Measurements from ENCODE around the gene TRERF1. TPM values are rescaled to one million over a fixed set of nuclear protein-coding genes. Genes with fewer than 3 reads are reported as not detected.

The TRERF1 gene
- total RNA-seq, 2 donors from 2014 or later = 3.5 to 3.8 TPM

- Histone ChIP-seq H3K4me3 (no peak overlapping the region), H3K9ac (ENCODE audit: low read depth in 2 of 2, low read length in 2 of 2) (no peak overlapping the region), H3K4me1 (no peaks in the 10 kb centered on the region), H3K36me3 (no peaks in the 10 kb centered on the region), H3K27me3 (no peaks in the 10 kb centered on the region), H3K27ac (no peak overlapping the region), H3K9me3 (no peaks in the 10 kb centered on the region)
- TF ChIP-seq, protein P1, sequence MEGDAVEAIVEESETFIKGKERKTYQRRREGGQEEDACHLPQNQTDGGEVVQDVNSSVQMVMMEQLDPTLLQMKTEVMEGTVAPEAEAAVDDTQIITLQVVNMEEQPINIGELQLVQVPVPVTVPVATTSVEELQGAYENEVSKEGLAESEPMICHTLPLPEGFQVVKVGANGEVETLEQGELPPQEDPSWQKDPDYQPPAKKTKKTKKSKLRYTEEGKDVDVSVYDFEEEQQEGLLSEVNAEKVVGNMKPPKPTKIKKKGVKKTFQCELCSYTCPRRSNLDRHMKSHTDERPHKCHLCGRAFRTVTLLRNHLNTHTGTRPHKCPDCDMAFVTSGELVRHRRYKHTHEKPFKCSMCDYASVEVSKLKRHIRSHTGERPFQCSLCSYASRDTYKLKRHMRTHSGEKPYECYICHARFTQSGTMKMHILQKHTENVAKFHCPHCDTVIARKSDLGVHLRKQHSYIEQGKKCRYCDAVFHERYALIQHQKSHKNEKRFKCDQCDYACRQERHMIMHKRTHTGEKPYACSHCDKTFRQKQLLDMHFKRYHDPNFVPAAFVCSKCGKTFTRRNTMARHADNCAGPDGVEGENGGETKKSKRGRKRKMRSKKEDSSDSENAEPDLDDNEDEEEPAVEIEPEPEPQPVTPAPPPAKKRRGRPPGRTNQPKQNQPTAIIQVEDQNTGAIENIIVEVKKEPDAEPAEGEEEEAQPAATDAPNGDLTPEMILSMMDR (IDR thresholded peaks at IDR 0.05) = no peak
- DNase-seq = no peak
- intact Hi-C loops (cut with DNase I) = no loop called here
These were observed 202.4 kb downstream of the TRERF1 start for GRCh38 chr6:42249279-42249678.

DNA sequence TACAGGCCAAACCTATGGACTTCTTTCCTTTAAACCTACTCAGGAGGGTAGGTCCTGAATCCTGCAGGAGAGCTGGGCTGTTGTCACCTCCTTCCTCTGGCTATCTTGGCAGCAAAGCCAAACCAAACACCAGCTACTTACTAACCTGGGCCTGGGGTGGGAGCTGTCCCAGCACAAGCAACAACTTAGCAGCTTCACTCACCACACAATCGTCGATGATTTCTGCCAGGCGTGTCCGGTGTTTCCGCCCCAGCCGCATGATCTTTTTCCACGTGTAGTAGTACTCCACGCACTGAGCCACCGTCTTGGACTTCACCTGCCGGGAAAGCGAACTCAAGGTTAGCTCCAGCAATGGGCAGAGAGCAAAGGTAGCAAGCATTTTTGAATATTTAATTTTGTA is 208.7 kb downstream of the TRERF1 start:
- Histone ChIP-seq H3K9ac (ENCODE audit: low read depth in 2 of 2, low read length in 2 of 2) (no peak overlapping the region), H3K27me3 (no peaks in the 10 kb centered on the region), H3K4me3 (no peak overlapping the region), H3K27ac (no peak overlapping the region), H3K9me3 (no peaks in the 10 kb centered on the region), H3K4me1 (no peaks in the 10 kb centered on the region), H3K36me3 (no peaks in the 10 kb centered on the region)
- TF ChIP-seq, protein P1 (IDR thresholded peaks at IDR 0.05) = no peak
- DNase-seq = no peak
- intact Hi-C loops (cut with DNase I) = no loop called here

DNA sequence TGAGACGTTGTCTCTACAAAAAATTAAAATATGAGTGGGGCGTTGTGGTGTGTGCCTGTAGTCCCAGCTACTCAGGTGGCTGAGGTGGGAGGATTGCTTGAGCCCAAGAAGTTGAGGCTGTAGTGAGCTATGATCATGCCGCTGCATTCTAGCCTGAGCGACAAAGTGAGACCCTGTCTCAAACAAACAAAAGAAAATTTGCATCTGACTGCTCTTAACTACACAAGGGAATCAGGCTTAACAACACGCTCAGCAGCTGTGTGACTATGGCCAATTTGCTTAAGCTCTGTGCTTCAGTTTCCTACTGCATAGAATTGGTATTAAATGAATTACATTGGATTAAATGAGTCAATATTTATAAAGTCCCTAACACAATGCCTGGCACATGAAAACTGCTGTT is 209.8 kb downstream of the TRERF1 start:
- H3K4me1 ChIP-seq = no peaks in the 10 kb centered on the region
- no peak overlapping the region for H3K9ac ChIP-seq (ENCODE audit: low read depth in 2 of 2, low read length in 2 of 2)
- no peak overlapping the region for H3K4me3 ChIP-seq
- TF ChIP-seq, protein P1 (IDR thresholded peaks at IDR 0.05) = no peak
- H3K27me3 ChIP-seq = no peaks in the 10 kb centered on the region
- DNase-seq = no peak
- H3K36me3 ChIP-seq = no peaks in the 10 kb centered on the region
- intact Hi-C loops (cut with DNase I) = no loop called here
- no peaks in the 10 kb centered on the region for H3K9me3 ChIP-seq
- H3K27ac ChIP-seq = no peak overlapping the region

- Histone ChIP-seq H3K27me3 (no peaks in the 10 kb centered on the region), H3K9me3 (no peaks in the 10 kb centered on the region), H3K36me3 (no peaks in the 10 kb centered on the region), H3K4me1 (no peaks in the 10 kb centered on the region), H3K27ac (no peak overlapping the region), H3K4me3 (no peak overlapping the region), H3K9ac (ENCODE audit: low read depth in 2 of 2, low read length in 2 of 2) (no peak overlapping the region)
- DNase-seq = no peak
- intact Hi-C loops (cut with DNase I) = no loop called here
- TF ChIP-seq, protein P1 (IDR thresholded peaks at IDR 0.05) = no peak
These were observed 211.9 kb downstream of the TRERF1 start for GRCh38 chr6:42239736-42240375.

DNA sequence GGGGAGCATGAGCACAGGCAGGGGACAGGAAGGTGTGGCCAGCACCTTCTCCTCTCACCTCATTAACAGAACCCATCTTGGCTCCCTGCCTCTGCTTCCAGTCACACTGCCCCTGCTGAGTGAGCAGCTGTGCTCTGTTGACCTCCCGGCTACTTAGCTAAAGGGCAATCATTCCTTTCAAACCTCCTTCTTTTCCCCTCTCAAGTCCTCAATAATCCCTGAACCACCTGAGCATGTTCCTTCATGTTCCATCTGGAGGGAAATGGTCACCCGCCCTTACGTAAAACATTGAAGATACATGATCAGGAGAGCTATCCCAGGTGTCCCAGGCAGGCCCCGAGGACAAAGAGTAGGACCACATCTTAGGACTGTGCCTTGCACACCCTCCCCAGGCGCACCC is 212.4 kb downstream of the TRERF1 start:
- no peak overlapping the region for H3K27ac ChIP-seq
- no peak overlapping the region for H3K9ac ChIP-seq (ENCODE audit: low read depth in 2 of 2, low read length in 2 of 2)
- H3K36me3 ChIP-seq = no peaks in the 10 kb centered on the region

More for the DNA sequence above, 212.4 kb downstream of the TRERF1 start:
- Histone ChIP-seq H3K4me1 (no peaks in the 10 kb centered on the region), H3K4me3 (no peak overlapping the region), H3K27me3 (no peaks in the 10 kb centered on the region), H3K9me3 (no peaks in the 10 kb centered on the region)
- no peak for DNase-seq
- intact Hi-C loops (cut with DNase I) = no loop called here
- TF ChIP-seq, protein P1 (IDR thresholded peaks at IDR 0.05) = no peak
